ENCODE measurements around the gene BOD1.

DNA sequence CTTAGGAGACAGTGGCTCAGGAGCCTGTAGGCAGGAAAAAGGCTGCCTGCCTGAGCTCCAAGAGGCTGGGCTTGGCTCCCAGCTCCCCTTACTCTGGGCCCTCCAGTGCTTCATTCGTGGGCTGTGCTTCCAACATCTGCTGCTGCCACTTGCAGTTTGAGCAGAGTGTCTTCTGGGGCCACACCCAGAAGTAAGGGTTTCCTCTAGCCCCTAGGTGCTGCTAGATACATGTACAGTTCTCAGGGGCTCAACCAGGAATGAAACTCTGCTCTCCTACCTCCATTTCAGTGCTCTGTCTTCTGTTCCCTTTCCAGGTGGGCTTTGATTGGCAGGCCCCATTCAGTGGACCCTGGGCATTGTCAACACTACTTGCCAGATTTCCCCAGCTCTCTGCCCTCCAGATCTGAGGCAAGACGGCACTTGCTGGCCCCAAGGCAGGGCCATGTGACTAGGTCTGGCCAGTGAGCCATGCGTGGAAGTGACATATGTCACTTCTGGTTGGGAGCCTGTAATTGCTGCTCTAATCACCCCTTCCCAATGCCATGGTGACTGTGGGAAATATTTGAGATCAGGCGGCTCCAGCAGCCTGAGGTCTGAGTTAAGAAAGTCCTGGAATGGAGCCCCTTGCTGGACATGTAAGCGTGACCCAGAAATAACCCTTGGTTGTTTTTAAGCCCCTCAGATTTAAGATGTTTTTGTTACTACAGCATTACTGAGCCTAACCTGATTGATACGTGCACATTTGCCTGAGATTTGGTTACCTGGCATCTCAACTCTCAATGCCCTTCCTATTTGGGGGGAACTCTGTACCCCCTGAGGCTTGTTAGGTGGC lies 9.4 kb upstream of the BOD1 start:
- TF ChIP-seq SP1 (IDR thresholded peaks at IDR 0.05), result no peak
- TF ChIP-seq YY1 (IDR thresholded peaks at IDR 0.05), result no peak
- no peak for TF ChIP-seq CTCF (IDR thresholded peaks at IDR 0.05; ENCODE audit: low read depth, low read length, missing input control)
- TF ChIP-seq, protein P1, sequence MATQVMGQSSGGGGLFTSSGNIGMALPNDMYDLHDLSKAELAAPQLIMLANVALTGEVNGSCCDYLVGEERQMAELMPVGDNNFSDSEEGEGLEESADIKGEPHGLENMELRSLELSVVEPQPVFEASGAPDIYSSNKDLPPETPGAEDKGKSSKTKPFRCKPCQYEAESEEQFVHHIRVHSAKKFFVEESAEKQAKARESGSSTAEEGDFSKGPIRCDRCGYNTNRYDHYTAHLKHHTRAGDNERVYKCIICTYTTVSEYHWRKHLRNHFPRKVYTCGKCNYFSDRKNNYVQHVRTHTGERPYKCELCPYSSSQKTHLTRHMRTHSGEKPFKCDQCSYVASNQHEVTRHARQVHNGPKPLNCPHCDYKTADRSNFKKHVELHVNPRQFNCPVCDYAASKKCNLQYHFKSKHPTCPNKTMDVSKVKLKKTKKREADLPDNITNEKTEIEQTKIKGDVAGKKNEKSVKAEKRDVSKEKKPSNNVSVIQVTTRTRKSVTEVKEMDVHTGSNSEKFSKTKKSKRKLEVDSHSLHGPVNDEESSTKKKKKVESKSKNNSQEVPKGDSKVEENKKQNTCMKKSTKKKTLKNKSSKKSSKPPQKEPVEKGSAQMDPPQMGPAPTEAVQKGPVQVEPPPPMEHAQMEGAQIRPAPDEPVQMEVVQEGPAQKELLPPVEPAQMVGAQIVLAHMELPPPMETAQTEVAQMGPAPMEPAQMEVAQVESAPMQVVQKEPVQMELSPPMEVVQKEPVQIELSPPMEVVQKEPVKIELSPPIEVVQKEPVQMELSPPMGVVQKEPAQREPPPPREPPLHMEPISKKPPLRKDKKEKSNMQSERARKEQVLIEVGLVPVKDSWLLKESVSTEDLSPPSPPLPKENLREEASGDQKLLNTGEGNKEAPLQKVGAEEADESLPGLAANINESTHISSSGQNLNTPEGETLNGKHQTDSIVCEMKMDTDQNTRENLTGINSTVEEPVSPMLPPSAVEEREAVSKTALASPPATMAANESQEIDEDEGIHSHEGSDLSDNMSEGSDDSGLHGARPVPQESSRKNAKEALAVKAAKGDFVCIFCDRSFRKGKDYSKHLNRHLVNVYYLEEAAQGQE (IDR thresholded peaks at IDR 0.05), result no peak
- TF ChIP-seq EGR1 (IDR thresholded peaks at IDR 0.05; ENCODE audit: low read depth in 2 of 2), result no peak
- no peak for TF ChIP-seq RAD21 (IDR thresholded peaks at IDR 0.05)
- TF ChIP-seq, protein P2, sequence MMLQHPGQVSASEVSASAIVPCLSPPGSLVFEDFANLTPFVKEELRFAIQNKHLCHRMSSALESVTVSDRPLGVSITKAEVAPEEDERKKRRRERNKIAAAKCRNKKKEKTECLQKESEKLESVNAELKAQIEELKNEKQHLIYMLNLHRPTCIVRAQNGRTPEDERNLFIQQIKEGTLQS (IDR thresholded peaks at IDR 0.05), result no peak
- TF ChIP-seq TAF1 (conservative IDR thresholded peaks at IDR 0.05), result no peak
- TF ChIP-seq, protein P3, sequence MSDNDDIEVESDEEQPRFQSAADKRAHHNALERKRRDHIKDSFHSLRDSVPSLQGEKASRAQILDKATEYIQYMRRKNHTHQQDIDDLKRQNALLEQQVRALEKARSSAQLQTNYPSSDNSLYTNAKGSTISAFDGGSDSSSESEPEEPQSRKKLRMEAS (IDR thresholded peaks at IDR 0.05), result no peak
- TF ChIP-seq RXRA (IDR thresholded peaks at IDR 0.05), result no peak

Data from liver (tissue), 3 donors.